A549 (cell line): Measurements from ENCODE around the gene FOXRED2. TPM values are rescaled to one million over a fixed set of nuclear protein-coding genes. Genes with fewer than 3 reads are reported as not detected.
"Not testable (repeated sequence)": the region's sequence is repeated elsewhere in the genome, so short reads cannot be mapped to it uniquely, and the experiment has no call there.

Experiments used
- ATAC-seq, 2 experiments: fragments of 200-7000 bp in 1 of 2; fragments of >200 bp in 1 of 2; cut with Nextera tagmentation in 1 of 2; cut with Tn5 transposase in 1 of 2; 3 replicates each; pipeline versions ENCODE4 v1.8.0 to v1.9.1; 2018 to 2020; ENCODE audit warnings: mild to moderate bottlenecking in 1 of 2, moderate library complexity in 1 of 2
- CTCF ChIA-PET: fragments of 300-600 bp; sonication (Branson Sonifier 250); formaldehyde crosslinking; extraction: SDS; loops from one replicate; lab custom pipeline; 2021; ENCODE audit warnings: antibody characterized with exemption, inconsistent platforms; lab: Yijun Ruan, JAX
- POLR2A ChIA-PET: fragments of 350-600 bp; formaldehyde crosslinking; extraction: SDS; loops from one replicate; lab custom pipeline; 2021; ENCODE audit warnings: antibody characterized with exemption, inconsistent platforms; lab: Yijun Ruan, JAX
- DNase-seq, 2 experiments: peaks; one replicate each; pipeline versions ENCODE4 v3.0.0 to v3.0.0-alpha.2; 2011 to 2016; ENCODE audit warnings: low read depth in 1 of 2, low spot score in 1 of 2
- FAIRE-seq: peaks from 2 replicates; lab custom pipeline; 2011; peaks lifted over from hg19 to GRCh38; lab: Jason Lieb, UNC
- H3K27ac ChIP-seq, 2 experiments: fragments of >200 bp; sonication (Bioruptor Twin); formaldehyde crosslinking; 3 replicates each; pipeline ENCODE4 v1.5.1; 2016 to 2017
- H3K4me1 ChIP-seq: fragments of >200 bp; sonication (Bioruptor Twin); formaldehyde crosslinking; 3 replicates; pipeline ENCODE4 v1.6.1; 2016
- H3K4me2 ChIP-seq: fragments of >200 bp; sonication (Bioruptor Twin); formaldehyde crosslinking; 3 replicates; pipeline ENCODE4 v1.6.1; 2016
- H3K4me3 ChIP-seq: fragments of >200 bp; sonication (Bioruptor Twin); formaldehyde crosslinking; 3 replicates; pipeline ENCODE4 v1.5.1; 2016
- H3K9me3 ChIP-seq: fragments of >200 bp; sonication (Bioruptor Twin); formaldehyde crosslinking; 3 replicates; pipeline ENCODE4 v1.6.1; 2016
- ATOH8 ChIP-seq: fragments of 250-450 bp; sonication (Bioruptor Pico); IDR thresholded peaks from 2 replicates; pipeline ENCODE4 v1.5.0; 2020; ENCODE audit warnings: low read depth, mild to moderate bottlenecking, moderate library complexity
- BCL3 ChIP-seq: fragments of >200 bp; sonication (Bioruptor Twin); formaldehyde crosslinking; IDR thresholded peaks from 3 replicates; pipeline ENCODE4 v1.6.1; 2016
- BHLHE40 ChIP-seq: IDR thresholded peaks from 2 replicates; pipeline ENCODE4 v1.6.1; 2012; ENCODE audit warnings: low read depth, low read length, inconsistent platforms
- CBX8 ChIP-seq: fragments of 200-600 bp; sonication (generic); IDR thresholded peaks from 2 replicates; pipeline ENCODE4 v1.6.1; 2016
- CEBPB ChIP-seq, 2 experiments: fragments of >200 bp in 1 of 2; sonication (Bioruptor Twin) in 1 of 2; formaldehyde crosslinking in 1 of 2; IDR thresholded peaks; 2 replicates each; pipeline ENCODE4 v1.6.1; 2012 to 2016
- CHD2 ChIP-seq: fragments of 150-350 bp; IDR thresholded peaks from 2 replicates; pipeline ENCODE4 v1.6.1; 2014; ENCODE audit warnings: low read length; ENCODE audit not compliant: partially characterized antibody
- E2F6 ChIP-seq: IDR thresholded peaks from 2 replicates; pipeline ENCODE4 v1.6.1; 2012; ENCODE audit warnings: low read depth, borderline replicate concordance
- EP300 ChIP-seq, 2 experiments: fragments of >200 bp; sonication (Bioruptor Twin); formaldehyde crosslinking; IDR thresholded peaks; 2 replicates in 1 of 2; 3 replicates in 1 of 2; pipeline ENCODE4 v1.6.1; 2016 to 2017
- FOSB ChIP-seq: fragments of 250-450 bp; sonication (Bioruptor Pico); IDR thresholded peaks from 2 replicates; pipeline ENCODE4 v1.5.0; 2020; ENCODE audit warnings: mild to moderate bottlenecking, moderate library complexity
- HES2 ChIP-seq: fragments of >200 bp; sonication (Bioruptor Twin); formaldehyde crosslinking; IDR thresholded peaks from 2 replicates; pipeline ENCODE4 v1.6.1; 2016
- HEYL ChIP-seq: fragments of 250-450 bp; sonication (Bioruptor Pico); IDR thresholded peaks from 2 replicates; pipeline ENCODE4 v1.8.0; 2021; ENCODE audit warnings: mild to moderate bottlenecking, moderate library complexity
- HOXA7 ChIP-seq: fragments of 250-450 bp; sonication (Bioruptor Pico); IDR thresholded peaks from 2 replicates; pipeline ENCODE4 v1.5.0; 2020; ENCODE audit warnings: mild to moderate bottlenecking, moderate library complexity
- HOXB5 ChIP-seq: fragments of 250-450 bp; sonication (Bioruptor Pico); IDR thresholded peaks from 2 replicates; pipeline ENCODE4 v1.5.0; 2020; ENCODE audit warnings: mild to moderate bottlenecking, moderate library complexity
- JUN ChIP-seq, 2 experiments: fragments of >200 bp; sonication (Bioruptor Twin); formaldehyde crosslinking; IDR thresholded peaks; 2 replicates in 1 of 2; 3 replicates in 1 of 2; pipeline ENCODE4 v1.6.1; 2016 to 2017
- JUNB ChIP-seq: fragments of >200 bp; sonication (Bioruptor Twin); formaldehyde crosslinking; IDR thresholded peaks from 2 replicates; pipeline ENCODE4 v1.6.1; 2016
- KDM5A ChIP-seq: fragments of 200-600 bp; sonication (generic); IDR thresholded peaks from 2 replicates; pipeline ENCODE4 v1.6.1; 2016; ENCODE audit warnings: antibody characterized with exemption, mild to moderate bottlenecking
- MAZ ChIP-seq: fragments of 150-350 bp; IDR thresholded peaks from 2 replicates; pipeline ENCODE4 v1.6.1; 2014; ENCODE audit warnings: antibody characterized with exemption, low read depth, low read length, borderline replicate concordance
- MYC ChIP-seq: IDR thresholded peaks from 2 replicates; pipeline ENCODE4 v1.6.1; 2012; ENCODE audit warnings: mild to moderate bottlenecking, inconsistent platforms, low read length, improper control_type of control experiment, borderline replicate concordance
- NFE2L2 ChIP-seq: fragments of 150-350 bp; conservative IDR thresholded peaks from 2 replicates; pipeline ENCODE4 v1.6.1; 2014; ENCODE audit warnings: low read length
- NR3C1 ChIP-seq: fragments of >200 bp; sonication (Bioruptor Twin); formaldehyde crosslinking; IDR thresholded peaks from 3 replicates; pipeline ENCODE4 v1.6.1; 2017
- POLR2A ChIP-seq: IDR thresholded peaks from 2 replicates; pipeline ENCODE4 v1.6.1; 2012; ENCODE audit warnings: mild to moderate bottlenecking, low read length
- POLR2AphosphoS2 ChIP-seq: conservative IDR thresholded peaks from 2 replicates; pipeline ENCODE4 v1.6.1; 2012; ENCODE audit warnings: low read length, improper control_type of control experiment, inconsistent platforms
- RAD21 ChIP-seq, 2 experiments: fragments of >200 bp in 1 of 2; sonication (Bioruptor Twin) in 1 of 2; formaldehyde crosslinking in 1 of 2; IDR thresholded peaks in 1 of 2; conservative IDR thresholded peaks in 1 of 2; 2 replicates in 1 of 2; 3 replicates in 1 of 2; pipeline ENCODE4 v1.6.1; 2012 to 2018; ENCODE audit warnings: inconsistent platforms in 1 of 2
- RFX5 ChIP-seq: fragments of 450-650 bp; IDR thresholded peaks from 2 replicates; pipeline ENCODE4 v1.7.1; 2014; ENCODE audit warnings: antibody characterized with exemption, mild to moderate bottlenecking, moderate library complexity
- RNF2 ChIP-seq: fragments of 200-600 bp; sonication (generic); IDR thresholded peaks from 2 replicates; pipeline ENCODE4 v1.6.1; 2016; ENCODE audit warnings: low read depth, mild to moderate bottlenecking, antibody characterized with exemption, moderate library complexity, borderline replicate concordance
- SREBF2 ChIP-seq: fragments of 450-650 bp; IDR thresholded peaks from 2 replicates; pipeline ENCODE4 v1.6.1; 2014; ENCODE audit warnings: mild to moderate bottlenecking, moderate library complexity
- TFCP2L1 ChIP-seq: fragments of 250-450 bp; sonication (Bioruptor Pico); IDR thresholded peaks from 2 replicates; pipeline ENCODE4 v1.5.0; 2021; ENCODE audit warnings: mild to moderate bottlenecking
- TP53 ChIP-seq: fragments of 250-450 bp; sonication (Bioruptor Pico); IDR thresholded peaks from 2 replicates; pipeline ENCODE4 v1.5.0; 2021; ENCODE audit warnings: mild to moderate bottlenecking, moderate library complexity
- USF2 ChIP-seq: fragments of 450-650 bp; IDR thresholded peaks from 2 replicates; pipeline ENCODE4 v1.6.1; 2014; ENCODE audit warnings: antibody characterized with exemption
- ZC3H11A ChIP-seq: fragments of 450-650 bp; IDR thresholded peaks from 2 replicates; pipeline ENCODE4 v1.6.1; 2014; ENCODE audit warnings: antibody characterized with exemption, mild to moderate bottlenecking
- WGBS: methylation state at CpG from one replicate; pipeline ENCODE4 v1.1.6; 2017; ENCODE audit errors: missing lambda C conversion rate; 5-methylcytosine and 5-hydroxymethylcytosine counted together
- polyA plus RNA-seq, 4 experiments: library from polyadenylated mRNA; depleted of rRNA in 3 of 4; stranded (reverse); fragments of >200 nt; fragmentation: RNase III in 1 of 4; extraction: RNeasy Plus Mini Kit Qiagen cat#74134 plus additional on column Dnase treatment in 1 of 4; gene quantifications; 2 replicates in 3 of 4; 3 replicates in 1 of 4; pipeline ENCODE4 v1.2.3, GENCODE V29; 2011 to 2017

Gene FOXRED2
- polyA plus RNA-seq, 2 of the 4 experiments (the other 2 are of a cell fraction): 5.7 to 12.3 TPM

- POLR2A ChIA-PET: no interaction called here
Measured at GRCh38 chr22:36538529-36538928, 31.7 kb upstream of the FOXRED2 start.

GRCh38 chr22:36536717-36537116 lies 29.9 kb upstream of the FOXRED2 start:
- H3K9me3 ChIP-seq: no peaks in the 10 kb centered on the region
- H3K4me3 ChIP-seq: no peak overlapping the region
- TF ChIP-seq ZC3H11A: no peak
- no peak for TF ChIP-seq NFE2L2
- no peak for TF ChIP-seq POLR2A
- TF ChIP-seq BHLHE40: no peak
- no peak for TF ChIP-seq EP300 (IDR thresholded peaks at IDR 0.05)
- no peak for FAIRE-seq
- 20% methylated on average over 1 of the region's 7 CpGs for WGBS
- H3K4me1 ChIP-seq: peaks cover 6% of the 10 kb centered on the region
- no peak overlapping the region for H3K4me2 ChIP-seq
- POLR2A ChIA-PET: no interaction called here
- H3K27ac ChIP-seq: no peak overlapping the region
- DNase-seq: no peak
- no peak for ATAC-seq
- CTCF ChIA-PET: interaction anchor here (1.0 kb wide), 2 partner anchors 9 to 10 kb away, joined by 3 read pairs; no protein-coding TSS in a partner anchor

More at GRCh38 chr22:36538529-36538928, 31.7 kb upstream of the FOXRED2 start:
- CTCF ChIA-PET: interaction anchor here (1.3 kb wide), 2 partner anchors 9 to 219 kb away, joined by 3 to 4 read pairs; no protein-coding TSS in a partner anchor
- FAIRE-seq (no peak), ATAC-seq (no peak), DNase-seq (no peak)
- Histone ChIP-seq H3K4me1 (peaks cover 14% of the 10 kb centered on the region), H3K9me3 (no peaks in the 10 kb centered on the region), H3K4me2 (no peak overlapping the region), H3K27ac (no peak overlapping the region), H3K4me3 (no peak overlapping the region)
- no peak for TF ChIP-seq ATOH8 (CRISPR knock-in tag)
- no peak for TF ChIP-seq POLR2A
- no peak for TF ChIP-seq JUN (IDR thresholded peaks at IDR 0.05)
- no peak for TF ChIP-seq E2F6
- TF ChIP-seq RFX5: no peak
- TF ChIP-seq FOSB (CRISPR knock-in tag): no peak
- no peak for TF ChIP-seq TP53 (CRISPR knock-in tag)
- TF ChIP-seq HES2: no peak
- TF ChIP-seq MAZ: no peak
- TF ChIP-seq HOXB5: no peak
- no peak for TF ChIP-seq KDM5A
- no peak for TF ChIP-seq CBX8
- no peak for TF ChIP-seq POLR2AphosphoS2
- TF ChIP-seq MYC: no peak
- TF ChIP-seq JUNB: no peak
- TF ChIP-seq BHLHE40: no peak
- 76% methylated on average over 7 of the region's 7 CpGs for WGBS

- not testable (repeated sequence) for ATAC-seq
- CTCF ChIA-PET: interaction anchor here (0.6 kb wide), 1 partner anchor 20 kb away, joined by 5 read pairs; no protein-coding TSS in a partner anchor
- WGBS: 80% methylated on average over 4 of the region's 4 CpGs
Measured at GRCh38 chr22:36533320-36533719, 26.5 kb upstream of the FOXRED2 start.

GRCh38 chr22:36532466-36532865 lies 25.6 kb upstream of the FOXRED2 start:
- ATAC-seq (no peak), FAIRE-seq (no peak), DNase-seq (no peak)
- ChIA-PET CTCF (interaction anchor here (0.6 to 2.5 kb wide), 2 partner anchors 9 to 19 kb away, joined by 5 to 12 read pairs; no protein-coding TSS in a partner anchor), POLR2A (no interaction called here)
- Histone ChIP-seq H3K4me1 (peaks cover 12% of the 10 kb centered on the region), H3K4me2 (no peak overlapping the region), H3K4me3 (no peak overlapping the region), H3K27ac (no peak overlapping the region), H3K9me3 (no peaks in the 10 kb centered on the region)
- WGBS: 95% methylated on average over 2 of the region's 2 CpGs
- no peak for TF ChIP-seq HOXA7 (CRISPR knock-in tag)
- no peak for TF ChIP-seq POLR2AphosphoS2
- TF ChIP-seq TFCP2L1 (CRISPR knock-in tag): no peak
- TF ChIP-seq CEBPB (IDR thresholded peaks at IDR 0.05): no peak
- TF ChIP-seq RAD21 (conservative IDR thresholded peaks at IDR 0.05 in 1 of 2, IDR thresholded peaks at IDR 0.05 in 1 of 2): no peak
- no peak for TF ChIP-seq HOXB5
- TF ChIP-seq NR3C1: no peak
- TF ChIP-seq RNF2: no peak
- TF ChIP-seq MAZ: no peak
- no peak for TF ChIP-seq CHD2
- TF ChIP-seq SREBF2: no peak
- TF ChIP-seq NFE2L2: no peak
- TF ChIP-seq HEYL (CRISPR knock-in tag): no peak
- no peak for TF ChIP-seq USF2
- TF ChIP-seq BCL3: no peak
- no peak for TF ChIP-seq MYC

More at GRCh38 chr22:36533320-36533719, 26.5 kb upstream of the FOXRED2 start:
- FAIRE-seq, H3K4me2 ChIP-seq, POLR2A ChIA-PET, H3K4me3 ChIP-seq, H3K4me1 ChIP-seq, H3K27ac ChIP-seq, DNase-seq, H3K9me3 ChIP-seq: not testable (repeated sequence)
